Activated naive CD8-positive, alpha-beta T cell (primary cell): Measurements from ENCODE around the gene AIG1.
"Not testable (repeated sequence)": the region's sequence is repeated elsewhere in the genome, so short reads cannot be mapped to it uniquely, and the experiment has no call there.

Experiments used
- H3K27ac Mint-ChIP-seq: one replicate; pipeline ENCODE4 v1.8.0; 2021; ENCODE audit warnings: mixed read lengths
- H3K27me3 Mint-ChIP-seq: one replicate; pipeline ENCODE4 v1.8.0; 2021; ENCODE audit warnings: mixed read lengths
- H3K36me3 Mint-ChIP-seq: one replicate; pipeline ENCODE4 v1.8.0; 2021; ENCODE audit warnings: mixed read lengths
- H3K4me1 Mint-ChIP-seq: one replicate; pipeline ENCODE4 v1.8.0; 2021; ENCODE audit warnings: low read depth, mixed read lengths
- H3K4me3 Mint-ChIP-seq: one replicate; pipeline ENCODE4 v1.8.0; 2021; ENCODE audit warnings: mild to moderate bottlenecking, mixed read lengths
- H3K9me3 Mint-ChIP-seq: one replicate; pipeline ENCODE4 v1.8.0; 2021; ENCODE audit warnings: low read depth, mixed read lengths

The AIG1 gene

DNA sequence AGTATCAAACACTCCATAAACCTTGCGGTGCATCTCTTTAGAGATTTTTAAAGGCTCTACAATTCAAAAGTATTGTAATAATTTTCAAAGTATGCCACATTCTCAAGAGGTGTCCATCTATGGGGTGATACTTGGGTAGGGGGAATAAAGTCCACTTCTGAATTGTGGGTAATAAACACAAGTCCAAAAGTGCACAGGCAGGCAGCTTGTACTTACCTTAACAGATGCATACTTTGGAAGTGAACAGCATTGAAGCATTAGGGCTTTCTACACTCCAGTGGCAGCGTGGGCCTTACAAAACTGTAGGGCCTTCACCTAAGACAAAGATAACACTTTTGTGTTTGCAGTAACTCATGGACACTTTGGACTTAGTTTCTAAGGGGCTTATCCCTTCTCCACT, 58.6 kb downstream of the AIG1 start:
- H3K27me3 Mint-ChIP-seq = no peaks in the 10 kb centered on the region

DNA sequence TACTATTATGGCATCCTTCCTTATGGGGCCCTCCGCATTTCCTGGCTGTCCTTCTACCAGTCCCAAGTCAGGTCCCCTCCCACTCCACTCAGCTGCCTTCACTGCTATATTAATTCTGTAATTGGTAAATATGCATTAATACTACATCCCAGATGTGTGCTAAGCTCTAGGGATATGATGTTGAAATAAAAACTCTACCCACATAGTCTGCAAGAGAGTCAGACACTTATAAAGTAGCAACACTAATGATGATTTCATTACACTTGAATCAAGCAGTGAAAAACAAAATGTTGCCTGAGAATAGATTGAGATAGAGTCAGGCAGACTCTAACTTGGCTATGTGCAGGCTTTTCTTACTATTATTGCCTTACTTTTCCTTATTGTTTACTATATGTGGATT, 62.4 kb downstream of the AIG1 start:
- H3K27ac Mint-ChIP-seq = no peak overlapping the region
- peaks cover 9% of the 10 kb centered on the region for H3K9me3 Mint-ChIP-seq
- peaks cover 12% of the 10 kb centered on the region for H3K36me3 Mint-ChIP-seq
- H3K27me3 Mint-ChIP-seq = no peaks in the 10 kb centered on the region
- H3K4me1 Mint-ChIP-seq = peaks cover 6% of the 10 kb centered on the region
- no peak overlapping the region for H3K4me3 Mint-ChIP-seq

More for the DNA sequence above, 58.6 kb downstream of the AIG1 start:
- peaks cover 13% of the 10 kb centered on the region for H3K36me3 Mint-ChIP-seq
- peaks cover 9% of the 10 kb centered on the region for H3K9me3 Mint-ChIP-seq
- H3K4me3 Mint-ChIP-seq = no peak overlapping the region
- H3K4me1 Mint-ChIP-seq = no peaks in the 10 kb centered on the region
- no peak overlapping the region for H3K27ac Mint-ChIP-seq

DNA sequence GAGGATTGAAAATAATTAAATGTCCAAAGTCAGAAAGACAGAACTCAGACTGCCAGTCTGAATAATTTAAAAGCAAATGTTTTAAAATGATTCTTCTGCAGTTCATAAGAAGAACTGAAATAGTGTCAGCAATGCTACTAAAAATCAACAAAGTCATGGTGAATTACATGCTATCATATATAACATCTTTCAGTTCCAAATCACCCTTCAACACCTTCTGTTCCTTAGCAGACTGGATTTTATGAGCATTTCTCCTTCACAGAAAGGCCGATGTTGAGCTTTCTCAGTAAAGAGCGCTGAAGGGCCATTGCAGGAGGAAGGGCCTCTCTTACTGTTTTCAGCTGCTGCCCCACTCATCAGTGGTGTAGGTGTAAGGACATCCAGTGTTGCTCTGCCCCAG, 63.3 kb downstream of the AIG1 start:
- Mint-ChIP-seq H3K36me3 (peaks cover 14% of the 10 kb centered on the region), H3K27ac (no peak overlapping the region), H3K4me3 (no peak overlapping the region), H3K4me1 (peaks cover 6% of the 10 kb centered on the region), H3K9me3 (peaks cover 9% of the 10 kb centered on the region), H3K27me3 (no peaks in the 10 kb centered on the region)

DNA sequence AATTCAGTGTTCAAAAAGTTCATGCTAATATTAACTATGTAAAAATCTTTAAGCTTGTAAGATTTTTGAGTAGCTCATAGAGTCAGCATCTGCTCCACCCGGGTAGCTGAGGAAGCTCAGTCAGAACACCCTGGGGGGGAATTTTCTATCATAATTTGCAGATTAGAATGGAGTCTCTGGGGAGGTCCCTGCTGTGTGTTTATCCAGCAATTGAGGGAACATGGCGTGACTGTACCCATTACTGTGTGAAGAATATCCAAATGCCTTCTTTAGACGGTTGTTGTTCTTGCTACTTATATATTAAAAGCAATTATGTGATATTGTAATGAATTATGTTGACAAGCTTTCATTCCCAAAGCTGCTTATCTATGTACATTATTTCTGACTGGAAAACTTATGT, 64.8 kb downstream of the AIG1 start:
- peaks cover 9% of the 10 kb centered on the region for H3K9me3 Mint-ChIP-seq
- H3K27me3 Mint-ChIP-seq = no peaks in the 10 kb centered on the region
- H3K4me1 Mint-ChIP-seq = peaks cover 6% of the 10 kb centered on the region
- no peak overlapping the region for H3K27ac Mint-ChIP-seq
- peaks cover 12% of the 10 kb centered on the region for H3K36me3 Mint-ChIP-seq
- H3K4me3 Mint-ChIP-seq = no peak overlapping the region

- H3K36me3 Mint-ChIP-seq = peaks cover 14% of the 10 kb centered on the region
- peaks cover 8% of the 10 kb centered on the region for H3K9me3 Mint-ChIP-seq
- H3K4me3 Mint-ChIP-seq = no peak overlapping the region
- H3K4me1 Mint-ChIP-seq = peaks cover 6% of the 10 kb centered on the region
- no peaks in the 10 kb centered on the region for H3K27me3 Mint-ChIP-seq
- H3K27ac Mint-ChIP-seq = no peak overlapping the region
Observed at GRCh38 chr6:143125864-143126573, 65.3 kb downstream of the AIG1 start.

- Mint-ChIP-seq H3K27ac (no peak overlapping the region), H3K9me3 (peaks cover 7% of the 10 kb centered on the region), H3K4me3 (no peak overlapping the region), H3K36me3 (peaks cover 14% of the 10 kb centered on the region), H3K27me3 (no peaks in the 10 kb centered on the region), H3K4me1 (peaks cover 6% of the 10 kb centered on the region)
Observed at GRCh38 chr6:143126574-143126941, 65.9 kb downstream of the AIG1 start.

DNA sequence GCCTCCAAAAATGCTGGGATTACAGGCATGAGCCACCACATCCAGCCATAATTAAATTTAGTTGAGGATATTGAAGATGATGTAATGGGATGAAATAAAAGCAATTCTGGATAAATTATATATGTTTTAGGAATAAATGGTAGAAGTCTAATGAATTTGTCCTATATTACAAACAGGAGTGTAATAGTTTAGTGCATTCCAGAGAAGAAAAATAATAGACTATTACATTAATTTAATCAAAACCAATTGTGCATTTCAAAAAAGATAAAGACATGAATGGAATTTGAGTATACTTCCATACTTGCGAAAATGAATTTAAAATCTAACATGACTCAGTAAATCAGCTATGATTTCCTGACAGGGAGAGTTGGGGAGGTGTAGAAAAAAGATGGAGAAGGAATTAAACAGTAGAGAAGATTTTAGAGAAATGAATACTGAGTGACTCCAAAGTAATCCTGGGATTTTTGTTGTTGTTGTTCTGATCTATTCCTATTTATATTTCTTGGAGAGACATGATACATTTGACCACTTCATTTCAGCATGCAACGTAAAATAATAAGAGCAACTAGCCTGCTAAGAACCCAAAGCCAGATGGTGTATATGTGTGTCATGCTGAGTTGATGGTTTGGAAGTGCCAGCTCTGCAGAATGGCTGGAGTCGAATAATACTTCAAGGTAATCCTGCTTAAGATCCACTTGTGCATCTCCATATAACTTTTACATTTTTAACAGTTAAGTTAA, 67.4 kb downstream of the AIG1 start:
- H3K9me3 Mint-ChIP-seq = peaks cover 12% of the 10 kb centered on the region
- no peak overlapping the region for H3K27ac Mint-ChIP-seq
- peaks cover 12% of the 10 kb centered on the region for H3K36me3 Mint-ChIP-seq
- peaks cover 6% of the 10 kb centered on the region for H3K4me1 Mint-ChIP-seq
- no peak overlapping the region for H3K4me3 Mint-ChIP-seq
- H3K27me3 Mint-ChIP-seq = no peaks in the 10 kb centered on the region

DNA sequence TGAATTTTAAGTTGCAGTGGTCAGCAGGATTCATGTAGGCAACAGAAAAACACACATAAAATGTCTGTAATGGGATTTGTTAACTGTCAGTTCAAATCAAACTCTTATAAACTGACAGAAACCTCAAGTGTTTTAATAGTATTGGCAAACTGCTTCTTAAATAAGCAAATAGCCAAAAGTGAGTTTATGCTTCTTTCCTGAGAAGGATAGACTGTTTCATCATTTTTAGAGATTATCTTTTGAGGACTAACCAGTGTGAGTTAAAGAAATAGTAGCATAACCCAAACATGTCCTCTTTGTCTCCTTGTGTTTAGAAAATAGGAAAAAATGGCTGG, 68.0 kb downstream of the AIG1 start:
- Mint-ChIP-seq H3K27ac (no peak overlapping the region), H3K4me3 (no peak overlapping the region), H3K36me3 (peaks cover 12% of the 10 kb centered on the region), H3K4me1 (peaks cover 6% of the 10 kb centered on the region), H3K27me3 (no peaks in the 10 kb centered on the region), H3K9me3 (peaks cover 12% of the 10 kb centered on the region)

- Mint-ChIP-seq H3K27me3 (no peaks in the 10 kb centered on the region), H3K4me3 (no peak overlapping the region), H3K4me1 (peaks cover 14% of the 10 kb centered on the region), H3K36me3 (peaks cover 14% of the 10 kb centered on the region), H3K27ac (peak overlapping the region; percentile 31), H3K9me3 (peaks cover 12% of the 10 kb centered on the region)
Observed at GRCh38 chr6:143130928-143131327, 70.2 kb downstream of the AIG1 start.

GRCh38 chr6:143135325-143135724, 74.6 kb downstream of the AIG1 start:
- Mint-ChIP-seq H3K27ac (peak overlapping the region; percentile 93), H3K4me1 (peaks cover 47% of the 10 kb centered on the region), H3K9me3 (peaks cover 16% of the 10 kb centered on the region), H3K4me3 (no peak overlapping the region), H3K36me3 (peaks cover 30% of the 10 kb centered on the region), H3K27me3 (no peaks in the 10 kb centered on the region)

GRCh38 chr6:143135797-143136561, 75.3 kb downstream of the AIG1 start:
- Mint-ChIP-seq H3K36me3 (peaks cover 30% of the 10 kb centered on the region), H3K27ac (peak overlapping the region; percentile 93), H3K9me3 (peaks cover 13% of the 10 kb centered on the region), H3K27me3 (no peaks in the 10 kb centered on the region), H3K4me1 (peaks cover 52% of the 10 kb centered on the region), H3K4me3 (peak overlapping the region; percentile 40)

DNA sequence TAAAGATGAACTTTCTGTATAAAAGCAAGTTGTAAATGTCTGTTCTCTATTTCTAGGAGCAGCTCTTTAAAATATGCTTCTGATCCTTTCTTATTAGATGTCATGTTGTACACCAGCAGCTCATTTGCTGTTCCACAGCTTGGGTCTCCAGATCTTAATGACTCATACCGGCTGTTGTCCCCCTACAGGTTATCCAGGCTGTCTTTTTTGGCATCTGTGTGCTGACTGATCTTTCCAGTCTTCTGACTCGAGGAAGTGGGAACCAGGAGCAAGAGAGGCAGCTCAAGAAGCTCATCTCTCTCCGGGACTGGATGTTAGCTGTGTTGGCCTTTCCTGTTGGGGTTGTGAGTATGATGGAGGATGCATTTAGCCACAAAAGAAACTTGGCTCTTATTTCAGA, 76.0 kb downstream of the AIG1 start:
- Mint-ChIP-seq H3K4me1 (peaks cover 52% of the 10 kb centered on the region), H3K9me3 (peaks cover 8% of the 10 kb centered on the region), H3K27ac (peak overlapping the region; percentile 93), H3K36me3 (peaks cover 26% of the 10 kb centered on the region), H3K27me3 (no peaks in the 10 kb centered on the region), H3K4me3 (peak overlapping the region; percentile 40)

- Mint-ChIP-seq H3K27ac (peak overlapping the region; percentile 94), H3K4me3 (peak overlapping the region; percentile 60), H3K4me1 (peaks cover 52% of the 10 kb centered on the region), H3K27me3 (no peaks in the 10 kb centered on the region), H3K9me3 (peaks cover 4% of the 10 kb centered on the region), H3K36me3 (peaks cover 28% of the 10 kb centered on the region)
Observed at GRCh38 chr6:143139239-143139784, 78.6 kb downstream of the AIG1 start.

DNA sequence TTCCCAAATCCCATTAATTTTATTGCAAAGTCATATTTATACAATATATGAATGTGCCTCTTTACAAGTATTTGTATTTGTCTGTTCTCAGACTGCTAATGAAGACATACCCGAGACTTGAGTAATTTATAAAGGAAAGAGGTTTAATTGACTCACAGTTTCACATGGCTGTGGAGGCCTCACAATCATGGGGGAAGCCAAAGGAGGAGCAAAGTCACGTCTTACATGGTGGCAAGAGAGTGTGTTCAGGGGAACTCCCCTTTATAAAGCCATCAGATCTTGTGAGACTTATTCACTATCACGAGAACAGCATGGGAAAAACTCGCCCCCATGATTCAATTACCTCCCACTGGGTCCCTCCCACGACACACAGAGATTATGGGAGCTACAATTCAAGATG, 79.2 kb downstream of the AIG1 start:
- Mint-ChIP-seq H3K36me3 (peaks cover 28% of the 10 kb centered on the region), H3K4me3 (peak overlapping the region; percentile 60)

DNA sequence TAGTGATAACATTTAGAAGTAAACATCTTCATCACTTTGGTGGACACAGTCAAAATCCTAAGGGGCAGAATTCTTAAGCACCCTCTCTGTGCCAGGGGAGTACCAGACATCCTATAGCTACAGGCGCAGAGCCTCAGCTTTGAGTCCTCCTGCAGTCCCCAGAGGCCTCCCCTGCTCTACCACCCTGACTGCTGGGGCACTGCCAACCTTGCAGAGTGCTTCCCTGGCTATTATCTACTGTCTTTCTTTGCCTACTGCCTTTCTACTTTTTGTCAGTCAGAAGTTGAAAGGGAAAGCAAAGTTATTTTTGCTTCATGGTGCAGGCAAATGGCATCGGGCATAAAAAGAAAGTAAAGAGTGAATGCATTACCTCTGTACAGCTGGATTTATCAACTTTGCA, 80.1 kb downstream of the AIG1 start:
- H3K27me3 Mint-ChIP-seq = no peaks in the 10 kb centered on the region
- peaks cover 4% of the 10 kb centered on the region for H3K9me3 Mint-ChIP-seq
- H3K27ac Mint-ChIP-seq = no peak overlapping the region
- peaks cover 46% of the 10 kb centered on the region for H3K4me1 Mint-ChIP-seq
- H3K36me3 Mint-ChIP-seq = peaks cover 27% of the 10 kb centered on the region
- no peak overlapping the region for H3K4me3 Mint-ChIP-seq

More for the DNA sequence above, 79.2 kb downstream of the AIG1 start:
- Mint-ChIP-seq H3K4me1 (peaks cover 52% of the 10 kb centered on the region), H3K27ac (peak overlapping the region; percentile 94)
- not testable (repeated sequence) for H3K9me3 Mint-ChIP-seq, H3K27me3 Mint-ChIP-seq
